ENCODE measurements around the gene C15orf62. TPM values are rescaled to one million over a fixed set of nuclear protein-coding genes. Genes with fewer than 3 reads are reported as not detected.

The C15orf62 gene
- total RNA-seq, 1 donor from 2014 or later, result not detected

DNA sequence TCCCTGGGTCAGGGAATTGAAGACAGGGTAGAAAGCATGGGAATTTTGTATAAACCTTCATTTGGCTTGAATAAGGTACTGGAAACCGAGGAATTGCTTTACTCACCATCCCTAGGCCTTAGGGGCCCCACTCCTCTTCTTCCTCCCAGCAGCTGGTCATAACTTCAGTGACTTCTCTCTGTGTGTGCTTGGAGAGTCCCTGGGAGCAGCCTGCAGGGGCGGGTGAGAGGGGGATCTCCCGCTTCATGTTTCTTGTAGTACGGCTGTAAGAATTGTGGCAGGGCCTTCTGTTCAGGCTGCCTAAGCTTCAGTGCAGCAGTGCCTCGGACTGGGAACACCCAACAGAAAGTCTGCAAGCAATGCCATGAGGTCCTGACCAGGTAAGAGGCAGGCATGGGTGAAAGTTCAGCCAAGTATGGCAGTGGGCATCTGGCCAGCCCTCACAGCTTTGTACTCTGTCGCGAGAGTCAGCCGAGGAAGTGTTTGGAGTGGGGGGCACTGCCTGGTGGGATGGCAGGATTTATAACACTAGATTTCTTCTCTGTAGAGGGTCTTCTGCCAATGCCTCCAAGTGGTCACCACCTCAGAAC lies 39.2 kb downstream of the C15orf62 start:
- Histone ChIP-seq H3K9me3 (no peaks in the 10 kb centered on the region), H3K27me3 (no peaks in the 10 kb centered on the region), H3K27ac (no peak overlapping the region), H3K4me3 (no peak overlapping the region), H3K4me1 (peaks cover 0 to 18% of the 10 kb centered on the region in 2 donors), H3K36me3 (peaks cover 0 to 19% of the 10 kb centered on the region in 2 donors)
- DNase-seq (ENCODE audit: low spot score in 2 of 2), result no peak
- intact Hi-C loops (cut with DNase I), result loop anchor here (5.0 kb wide), 1 partner anchor 117 kb away; no protein-coding TSS in a partner anchor
- TF ChIP-seq, protein P1, sequence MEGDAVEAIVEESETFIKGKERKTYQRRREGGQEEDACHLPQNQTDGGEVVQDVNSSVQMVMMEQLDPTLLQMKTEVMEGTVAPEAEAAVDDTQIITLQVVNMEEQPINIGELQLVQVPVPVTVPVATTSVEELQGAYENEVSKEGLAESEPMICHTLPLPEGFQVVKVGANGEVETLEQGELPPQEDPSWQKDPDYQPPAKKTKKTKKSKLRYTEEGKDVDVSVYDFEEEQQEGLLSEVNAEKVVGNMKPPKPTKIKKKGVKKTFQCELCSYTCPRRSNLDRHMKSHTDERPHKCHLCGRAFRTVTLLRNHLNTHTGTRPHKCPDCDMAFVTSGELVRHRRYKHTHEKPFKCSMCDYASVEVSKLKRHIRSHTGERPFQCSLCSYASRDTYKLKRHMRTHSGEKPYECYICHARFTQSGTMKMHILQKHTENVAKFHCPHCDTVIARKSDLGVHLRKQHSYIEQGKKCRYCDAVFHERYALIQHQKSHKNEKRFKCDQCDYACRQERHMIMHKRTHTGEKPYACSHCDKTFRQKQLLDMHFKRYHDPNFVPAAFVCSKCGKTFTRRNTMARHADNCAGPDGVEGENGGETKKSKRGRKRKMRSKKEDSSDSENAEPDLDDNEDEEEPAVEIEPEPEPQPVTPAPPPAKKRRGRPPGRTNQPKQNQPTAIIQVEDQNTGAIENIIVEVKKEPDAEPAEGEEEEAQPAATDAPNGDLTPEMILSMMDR (IDR thresholded peaks at IDR 0.05), result no peak

DNA sequence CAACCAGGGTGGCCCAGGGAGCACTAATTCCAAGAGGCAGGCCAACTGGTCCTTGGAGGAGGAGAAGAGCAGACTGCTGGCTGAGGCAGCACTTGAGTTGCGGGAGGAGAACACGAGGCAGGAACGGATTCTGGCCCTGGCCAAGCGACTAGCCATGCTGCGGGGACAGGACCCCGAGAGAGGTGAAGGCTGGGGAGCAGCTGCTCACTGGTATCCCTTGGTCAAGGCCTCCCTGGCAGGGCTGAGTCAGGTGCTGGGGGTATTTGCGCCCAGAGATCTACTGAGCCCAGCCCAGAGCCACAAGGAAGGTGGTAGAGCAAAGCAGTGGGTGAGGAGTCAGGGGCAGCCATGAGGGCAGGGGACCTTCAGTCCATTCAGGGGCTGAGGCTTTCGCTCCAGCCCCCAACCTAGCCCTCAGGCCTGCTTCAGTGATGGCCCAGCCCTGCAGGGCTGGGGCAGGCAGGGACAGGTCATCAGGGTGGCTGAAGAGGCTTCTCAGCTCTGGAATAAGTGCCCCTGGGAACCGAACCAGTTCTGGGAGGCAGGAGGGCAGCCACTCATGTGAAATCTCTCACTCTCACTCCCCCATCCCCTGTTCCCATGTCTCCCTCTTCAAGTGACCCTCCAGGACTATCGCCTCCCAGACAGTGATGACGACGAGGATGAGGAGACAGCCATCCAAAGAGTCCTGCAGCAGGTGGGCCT lies 43.1 kb downstream of the C15orf62 start:
- no peak for DNase-seq (ENCODE audit: low spot score in 2 of 2)
- H3K4me1 ChIP-seq, result peaks cover 0 to 9% of the 10 kb centered on the region in 2 donors
- no peaks in the 10 kb centered on the region for H3K27me3 ChIP-seq
- H3K4me3 ChIP-seq, result no peak overlapping the region
- no peak overlapping the region for H3K27ac ChIP-seq
- H3K36me3 ChIP-seq, result peaks cover 0 to 19% of the 10 kb centered on the region in 2 donors
- TF ChIP-seq, protein P1 (IDR thresholded peaks at IDR 0.05), result no peak
- intact Hi-C loops (cut with DNase I), result no loop called here
- no peaks in the 10 kb centered on the region for H3K9me3 ChIP-seq

DNA sequence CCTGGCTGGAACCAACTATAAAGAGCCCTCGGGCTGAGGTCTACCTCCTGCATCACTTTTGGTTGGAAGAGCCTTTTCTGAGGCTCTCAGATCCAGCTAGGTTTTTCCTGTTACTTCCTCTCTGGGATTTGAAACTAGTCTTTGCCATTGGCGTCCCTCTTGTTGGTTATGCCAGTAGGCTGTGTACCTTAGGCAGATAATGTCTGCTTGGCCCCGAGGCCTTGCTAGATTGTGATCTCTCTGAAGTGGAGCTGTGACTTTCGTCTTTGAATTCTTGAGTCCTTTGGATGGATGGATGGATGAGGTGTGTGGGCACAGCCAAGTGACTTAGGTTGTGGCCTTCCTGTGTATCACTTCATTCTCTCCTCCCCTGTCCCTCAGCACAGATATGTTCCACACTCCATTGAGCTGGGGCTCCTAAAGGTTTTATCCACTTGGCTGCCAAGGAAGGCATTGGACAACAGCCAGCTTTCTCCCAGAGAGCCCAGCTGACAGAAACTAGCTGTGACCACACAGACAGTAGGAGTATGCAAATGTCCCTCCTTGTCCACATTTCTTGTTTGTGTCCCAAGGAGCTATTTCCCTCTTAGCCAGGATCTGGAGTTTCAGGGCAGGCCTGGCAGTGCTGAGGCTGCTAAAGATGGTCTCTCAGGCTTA lies 45.4 kb downstream of the C15orf62 start:
- DNase-seq (ENCODE audit: low spot score in 2 of 2), result no peak
- H3K4me3 ChIP-seq, result no peak overlapping the region
- no peak overlapping the region for H3K27ac ChIP-seq
- H3K27me3 ChIP-seq, result no peaks in the 10 kb centered on the region
- H3K4me1 ChIP-seq, result no peaks in the 10 kb centered on the region
- H3K9me3 ChIP-seq, result no peaks in the 10 kb centered on the region
- intact Hi-C loops (cut with DNase I), result no loop called here
- TF ChIP-seq, protein P1 (IDR thresholded peaks at IDR 0.05), result no peak
- H3K36me3 ChIP-seq, result peaks cover 0 to 15% of the 10 kb centered on the region in 2 donors

DNA sequence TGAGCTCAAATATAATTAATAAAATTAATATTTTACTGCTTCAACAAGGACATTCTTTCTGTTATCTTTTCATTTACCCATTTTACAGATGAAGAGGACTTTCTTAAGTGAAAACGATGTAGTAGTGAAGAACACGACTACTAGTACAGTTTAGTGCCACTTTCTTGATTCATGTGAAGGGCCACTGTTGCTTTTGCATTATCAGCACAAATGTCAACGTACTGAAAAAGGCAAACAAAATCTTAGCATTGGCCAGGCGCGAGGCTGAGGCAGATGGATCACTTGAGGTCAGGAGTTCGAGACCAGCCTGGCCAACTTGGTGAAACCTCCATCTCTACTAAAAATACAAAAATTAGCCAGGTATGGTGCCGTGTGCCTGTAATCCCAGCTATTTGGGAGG lies 49.3 kb downstream of the C15orf62 start:
- TF ChIP-seq, protein P1 (IDR thresholded peaks at IDR 0.05), result no peak
- Histone ChIP-seq H3K9me3 (no peaks in the 10 kb centered on the region), H3K27ac (no peak overlapping the region), H3K36me3 (no peaks in the 10 kb centered on the region), H3K4me3 (no peak overlapping the region), H3K4me1 (no peaks in the 10 kb centered on the region), H3K27me3 (no peaks in the 10 kb centered on the region)
- no peak for DNase-seq (ENCODE audit: low spot score in 2 of 2)
- intact Hi-C loops (cut with DNase I), result no loop called here

DNA sequence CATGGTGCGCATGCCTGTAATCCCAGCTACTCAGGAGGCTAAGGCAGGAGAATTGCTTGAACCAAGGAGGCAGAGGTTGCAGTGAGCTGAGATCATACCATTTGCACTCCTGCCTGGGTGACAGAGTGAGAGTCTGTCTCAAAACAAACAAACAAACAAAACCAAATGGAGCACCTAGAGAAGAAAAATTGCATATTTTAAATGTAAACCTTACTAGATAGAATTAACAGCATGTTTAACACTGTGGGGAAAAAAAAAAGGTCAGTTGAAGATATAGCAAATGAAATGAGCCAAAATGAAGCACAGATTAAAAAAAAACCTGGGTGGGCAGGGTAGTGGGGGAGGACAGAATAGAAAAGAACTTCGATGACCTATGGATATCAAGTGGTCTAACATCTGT lies 51.4 kb downstream of the C15orf62 start:
- intact Hi-C loops (cut with DNase I), result no loop called here
- Histone ChIP-seq H3K4me3 (no peak overlapping the region), H3K36me3 (no peaks in the 10 kb centered on the region), H3K9me3 (no peaks in the 10 kb centered on the region), H3K27ac (no peak overlapping the region), H3K27me3 (no peaks in the 10 kb centered on the region), H3K4me1 (no peaks in the 10 kb centered on the region)
- DNase-seq (ENCODE audit: low spot score in 2 of 2), result no peak
- TF ChIP-seq, protein P1 (IDR thresholded peaks at IDR 0.05), result no peak

Other genes with a start within 250 kb of the C15orf62 start
- gene CCDC32, start 204.9 kb upstream of the C15orf62 start, total RNA-seq, result 16.4 TPM
- gene RPUSD2, start 200.7 kb upstream of the C15orf62 start, total RNA-seq, result 2.4 TPM
- not detected for gene KNL1, start 175.7 kb upstream of the C15orf62 start, total RNA-seq
- gene RAD51, start 74.8 kb upstream of the C15orf62 start, total RNA-seq, result not detected
- gene RMDN3, start 14.7 kb upstream of the C15orf62 start, total RNA-seq, result 6.0 TPM
- gene GCHFR, start 5.9 kb upstream of the C15orf62 start, total RNA-seq, result 26.4 TPM
- gene ZFYVE19, start 37.1 kb downstream of the C15orf62 start, total RNA-seq, result 61.0 TPM
- gene DNAJC17, start 37.5 kb downstream of the C15orf62 start, total RNA-seq, result 26.2 TPM
- not detected for gene PPP1R14D, start 58.7 kb downstream of the C15orf62 start, total RNA-seq
- 1.5 TPM for gene SPINT1, start 74.1 kb downstream of the C15orf62 start, total RNA-seq
- gene RHOV, start 104.3 kb downstream of the C15orf62 start, total RNA-seq, result not detected
- 51.8 TPM for gene VPS18, start 124.5 kb downstream of the C15orf62 start, total RNA-seq
- 30.2 TPM for gene DLL4, start 159.4 kb downstream of the C15orf62 start, total RNA-seq
- gene CHAC1, start 183.5 kb downstream of the C15orf62 start, total RNA-seq, result 28.5 TPM